DOHH2 (cell line): Measurements from ENCODE around the gene PCDHB11.
A peak's percentile ranks its signal among the peaks of the same experiment; 100 is the strongest.
"Not testable (repeated sequence)": the region's sequence is repeated elsewhere in the genome, so short reads cannot be mapped to it uniquely, and the experiment has no call there.

Source experiments
- H3F3A ChIP-seq: fragments of 200-600 bp; sonication (generic), shearing (Covaris generic); 2 replicates; pipeline ENCODE4 v1.6.0; 2016; ENCODE audit warnings: antibody characterized with exemption, mild to moderate bottlenecking; ENCODE audit not compliant: control insufficient read depth, insufficient read depth
- H3K27ac ChIP-seq: fragments of 200-600 bp; sonication (generic); 2 replicates; pipeline ENCODE4 v1.5.1; 2014; ENCODE audit warnings: low read depth, mild to moderate bottlenecking, low read length, moderate library complexity
- H3K27me3 ChIP-seq: fragments of 200-600 bp; sonication (generic); 2 replicates; pipeline ENCODE4 v1.6.1; 2014; ENCODE audit warnings: mild to moderate bottlenecking, low read length, mixed read lengths; ENCODE audit not compliant: control insufficient read depth
- H3K36me3 ChIP-seq: fragments of 200-600 bp; sonication (generic); 2 replicates; pipeline ENCODE4 v1.6.1; 2014; ENCODE audit warnings: mild to moderate bottlenecking, low read length, moderate library complexity, mixed read lengths; ENCODE audit not compliant: control insufficient read depth
- H3K4me1 ChIP-seq: fragments of 200-600 bp; sonication (generic); 2 replicates; pipeline ENCODE4 v1.6.1; 2014; ENCODE audit warnings: mild to moderate bottlenecking, low read length, mixed read lengths; ENCODE audit not compliant: control insufficient read depth
- H3K4me2 ChIP-seq: fragments of 200-600 bp; sonication (generic); 2 replicates; pipeline ENCODE4 v1.6.0; 2014; ENCODE audit warnings: mild to moderate bottlenecking, low read length, moderate library complexity
- H3K4me3 ChIP-seq: fragments of 200-600 bp; sonication (generic); 2 replicates; pipeline ENCODE4 v1.5.1; 2014; ENCODE audit warnings: mild to moderate bottlenecking, low read length, mixed read lengths
- H3K79me2 ChIP-seq: fragments of 200-600 bp; sonication (generic); 2 replicates; pipeline ENCODE4 v1.6.1; 2014; ENCODE audit warnings: mild to moderate bottlenecking, low read length, mixed read lengths; ENCODE audit not compliant: control insufficient read depth
- H3K9me2 ChIP-seq: fragments of 200-600 bp; sonication (generic); replicated peaks from 2 replicates; pipeline ENCODE4 v1.6.1; 2014; ENCODE audit warnings: mild to moderate bottlenecking, low read length, mixed read lengths; ENCODE audit not compliant: control insufficient read depth
- H3K9me3 ChIP-seq: fragments of 200-600 bp; sonication (generic); 2 replicates; pipeline ENCODE4 v1.6.1; 2014; ENCODE audit warnings: antibody characterized with exemption, low read length, mixed read lengths; ENCODE audit not compliant: control insufficient read depth, insufficient read depth
- H4K20me1 ChIP-seq: fragments of 200-600 bp; sonication (generic); 2 replicates; pipeline ENCODE4 v1.6.0; 2014; ENCODE audit warnings: low read depth, mild to moderate bottlenecking, antibody characterized with exemption, low read length, moderate library complexity; ENCODE audit not compliant: control insufficient read depth, insufficient read depth
- EZH2phosphoT487 ChIP-seq: fragments of 200-600 bp; sonication (generic); IDR thresholded peaks from 2 replicates; pipeline ENCODE4 v1.6.1; 2017; ENCODE audit warnings: borderline replicate concordance, mild to moderate bottlenecking, antibody characterized with exemption, low read length, moderate library complexity, mixed read lengths
- TF ChIP-seq, protein P1 (sequence below): fragments of 200-600 bp; sonication (generic); IDR thresholded peaks from one replicate; pipeline ENCODE4 v1.5.1; 2014; ENCODE audit warnings: antibody characterized with exemption, mild to moderate bottlenecking, low read depth, low read length; ENCODE audit not compliant: poor library complexity, severe bottlenecking

The PCDHB11 gene

DNA sequence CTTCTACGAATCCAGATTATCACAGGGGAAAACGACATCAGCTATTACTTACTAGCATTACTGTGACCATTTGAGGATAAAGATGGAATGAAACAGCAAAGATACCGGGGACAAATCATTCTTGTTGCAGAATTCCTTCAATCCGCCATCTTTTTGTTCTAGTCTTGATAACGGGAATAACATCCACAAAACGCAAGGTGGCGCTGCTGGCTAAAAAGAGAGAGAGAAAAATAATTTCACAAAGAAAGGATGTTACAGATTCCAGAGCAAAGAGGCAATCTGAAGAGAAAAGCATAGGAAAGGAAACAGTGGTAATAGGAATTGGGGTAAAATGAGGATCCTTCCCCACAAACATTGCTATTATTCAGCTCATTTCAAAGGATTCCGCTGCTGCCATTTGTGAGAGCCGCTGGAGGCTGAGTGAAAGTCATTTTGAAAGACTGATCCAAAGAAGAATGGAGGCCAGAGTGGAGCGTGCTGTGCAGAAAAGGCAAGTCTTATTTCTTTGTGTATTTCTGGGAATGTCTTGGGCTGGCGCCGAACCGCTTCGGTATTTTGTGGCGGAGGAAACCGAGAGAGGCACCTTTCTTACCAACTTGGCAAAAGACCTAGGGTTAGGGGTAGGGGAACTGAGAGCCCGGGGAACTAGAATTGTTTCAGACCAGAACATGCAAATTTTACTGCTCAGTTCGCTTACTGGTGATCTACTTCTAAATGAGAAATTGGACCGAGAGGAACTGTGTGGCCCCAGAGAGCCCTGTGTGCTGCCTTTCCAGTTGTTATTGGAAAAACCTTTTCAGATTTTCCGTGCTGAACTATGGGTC is 26.8 kb upstream of the PCDHB11 start, which contains the start of gene PCDHB7:
Gene PCDHB7 (plus strand): TSS at position 264 of the 824 bp plus-strand sequence. CDS start 192 bp downstream, at position 456.
- Histone ChIP-seq H3K36me3 (no peaks in the 10 kb centered on the region), H4K20me1 (no peaks in the 10 kb centered on the region), H3K79me2 (no peaks in the 10 kb centered on the region), H3K4me1 (no peaks in the 10 kb centered on the region), H3K9me3 (no peaks in the 10 kb centered on the region), H3K27ac (no peak within 1 kb of the TSS), H3K4me3 (no peak within 1 kb of the TSS), H3K4me2 (0 out of 2 replicates have a peak within 1 kb of the TSS, but pooled peaks have one; percentile 20), H3F3A (no peaks in the 10 kb centered on the region), H3K27me3 (peaks cover 3% of the 10 kb centered on the region; the same call in 1 of the 2 replicates), H3K9me2 (no peaks in the 10 kb centered on the region)
- TF ChIP-seq, protein P1, sequence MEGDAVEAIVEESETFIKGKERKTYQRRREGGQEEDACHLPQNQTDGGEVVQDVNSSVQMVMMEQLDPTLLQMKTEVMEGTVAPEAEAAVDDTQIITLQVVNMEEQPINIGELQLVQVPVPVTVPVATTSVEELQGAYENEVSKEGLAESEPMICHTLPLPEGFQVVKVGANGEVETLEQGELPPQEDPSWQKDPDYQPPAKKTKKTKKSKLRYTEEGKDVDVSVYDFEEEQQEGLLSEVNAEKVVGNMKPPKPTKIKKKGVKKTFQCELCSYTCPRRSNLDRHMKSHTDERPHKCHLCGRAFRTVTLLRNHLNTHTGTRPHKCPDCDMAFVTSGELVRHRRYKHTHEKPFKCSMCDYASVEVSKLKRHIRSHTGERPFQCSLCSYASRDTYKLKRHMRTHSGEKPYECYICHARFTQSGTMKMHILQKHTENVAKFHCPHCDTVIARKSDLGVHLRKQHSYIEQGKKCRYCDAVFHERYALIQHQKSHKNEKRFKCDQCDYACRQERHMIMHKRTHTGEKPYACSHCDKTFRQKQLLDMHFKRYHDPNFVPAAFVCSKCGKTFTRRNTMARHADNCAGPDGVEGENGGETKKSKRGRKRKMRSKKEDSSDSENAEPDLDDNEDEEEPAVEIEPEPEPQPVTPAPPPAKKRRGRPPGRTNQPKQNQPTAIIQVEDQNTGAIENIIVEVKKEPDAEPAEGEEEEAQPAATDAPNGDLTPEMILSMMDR: peak; percentile 89
- no peak for TF ChIP-seq EZH2phosphoT487

DNA sequence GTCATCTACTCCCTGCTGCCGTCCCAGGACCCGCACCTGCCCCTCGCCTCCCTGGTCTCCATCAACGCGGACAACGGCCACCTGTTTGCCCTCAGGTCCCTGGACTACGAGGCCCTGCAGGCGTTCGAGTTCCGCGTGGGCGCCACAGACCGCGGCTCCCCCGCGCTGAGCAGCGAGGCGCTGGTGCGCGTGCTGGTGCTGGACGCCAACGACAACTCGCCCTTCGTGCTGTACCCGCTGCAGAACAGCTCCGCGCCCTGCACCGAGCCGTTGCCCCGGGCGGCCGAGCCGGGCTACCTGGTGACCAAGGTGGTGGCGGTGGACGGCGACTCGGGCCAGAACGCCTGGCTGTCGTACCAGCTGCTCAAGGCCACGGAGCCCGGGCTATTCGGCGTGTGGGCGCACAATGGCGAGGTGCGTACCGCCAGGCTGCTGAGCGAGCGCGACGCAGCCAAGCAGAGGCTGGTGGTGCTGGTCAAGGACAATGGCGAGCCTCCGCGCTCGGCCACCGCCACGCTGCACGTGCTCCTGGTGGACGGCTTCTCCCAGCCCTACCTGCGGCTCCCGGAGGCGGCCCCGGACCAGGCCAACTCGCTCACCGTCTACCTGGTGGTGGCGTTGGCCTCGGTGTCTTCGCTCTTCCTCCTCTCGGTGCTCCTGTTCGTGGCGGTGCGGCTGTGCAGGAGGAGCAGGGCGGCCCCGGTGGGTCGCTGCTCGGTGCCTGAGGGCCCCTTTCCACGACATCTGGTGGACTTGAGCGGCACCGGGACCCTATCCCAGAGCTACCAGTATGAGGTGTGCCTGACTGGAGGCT is 24.9 kb upstream of the PCDHB11 start:
- H3K27me3 ChIP-seq, H3K36me3 ChIP-seq, H3K4me1 ChIP-seq, H4K20me1 ChIP-seq, H3K4me3 ChIP-seq, H3K79me2 ChIP-seq, H3K27ac ChIP-seq, H3F3A ChIP-seq, H3K4me2 ChIP-seq, H3K9me2 ChIP-seq, H3K9me3 ChIP-seq: not testable (repeated sequence)

DNA sequence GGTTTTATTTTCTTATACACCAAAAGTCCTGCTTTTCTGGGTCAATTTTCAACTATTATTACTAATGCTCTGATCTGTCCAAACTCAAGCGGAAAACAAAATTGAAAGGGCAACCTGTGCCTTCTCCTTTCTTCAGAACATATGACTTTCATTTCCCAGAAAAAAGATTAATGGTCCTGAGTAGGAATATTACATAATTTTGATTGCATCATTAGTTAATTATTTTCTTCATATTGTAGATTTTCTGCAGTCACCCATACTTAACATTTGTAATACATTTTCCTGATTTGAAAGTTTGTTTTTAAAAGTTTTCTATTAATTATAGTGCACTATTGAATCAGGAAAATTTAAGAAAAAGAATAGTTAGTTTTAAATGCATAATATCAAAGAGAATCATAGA is 23.5 kb upstream of the PCDHB11 start:
- Histone ChIP-seq H3K4me2 (no peak overlapping the region), H3K9me2 (no peaks in the 10 kb centered on the region)
- TF ChIP-seq EZH2phosphoT487: no peak
- TF ChIP-seq, protein P1: no peak

DNA sequence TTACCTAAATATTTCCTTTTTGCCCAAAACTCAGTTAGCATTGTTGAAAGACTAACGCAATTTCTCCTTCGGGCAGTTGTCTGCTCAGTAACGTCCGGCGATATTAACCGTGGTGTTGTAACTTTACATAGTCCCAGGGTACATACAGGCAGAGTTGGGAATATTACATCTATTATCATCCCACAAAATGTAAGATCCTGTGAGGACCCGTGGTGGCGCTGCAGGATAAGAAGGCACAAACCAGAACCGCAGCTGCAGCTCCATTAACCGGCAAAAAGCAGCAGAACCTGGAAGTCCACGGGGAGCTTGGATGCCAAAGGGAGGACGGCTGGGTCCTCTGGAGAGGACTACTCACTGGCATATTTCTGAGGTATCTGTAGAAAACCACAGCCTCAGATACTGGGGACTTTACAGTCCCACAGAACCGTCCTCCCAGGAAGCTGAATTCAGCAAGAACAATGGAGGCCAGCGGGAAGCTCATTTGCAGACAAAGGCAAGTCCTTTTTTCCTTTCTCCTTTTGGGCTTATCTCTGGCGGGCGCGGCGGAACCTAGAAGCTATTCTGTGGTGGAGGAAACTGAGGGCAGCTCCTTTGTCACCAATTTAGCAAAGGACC is 21.7 kb upstream of the PCDHB11 start, which contains the start of gene PCDHB8:
Gene PCDHB8 (plus strand): TSS at position 214 of the 615 bp plus-strand sequence. CDS start 245 bp downstream, at position 459.
- not testable (repeated sequence) for H3K36me3 ChIP-seq, H3K4me2 ChIP-seq, H3K9me2 ChIP-seq, H3K79me2 ChIP-seq, H3F3A ChIP-seq, H3K9me3 ChIP-seq, H3K4me3 ChIP-seq, H3K27me3 ChIP-seq, H4K20me1 ChIP-seq, H3K27ac ChIP-seq, H3K4me1 ChIP-seq

More for the DNA sequence above, 23.5 kb upstream of the PCDHB11 start:
- H3K9me3 ChIP-seq: no peaks in the 10 kb centered on the region
- no peaks in the 10 kb centered on the region for H4K20me1 ChIP-seq
- H3F3A ChIP-seq: no peaks in the 10 kb centered on the region
- H3K27me3 ChIP-seq: no peaks in the 10 kb centered on the region
- H3K27ac ChIP-seq: no peak overlapping the region
- H3K4me1 ChIP-seq: no peaks in the 10 kb centered on the region
- no peaks in the 10 kb centered on the region for H3K36me3 ChIP-seq
- H3K4me3 ChIP-seq: no peak overlapping the region
- H3K79me2 ChIP-seq: no peaks in the 10 kb centered on the region

DNA sequence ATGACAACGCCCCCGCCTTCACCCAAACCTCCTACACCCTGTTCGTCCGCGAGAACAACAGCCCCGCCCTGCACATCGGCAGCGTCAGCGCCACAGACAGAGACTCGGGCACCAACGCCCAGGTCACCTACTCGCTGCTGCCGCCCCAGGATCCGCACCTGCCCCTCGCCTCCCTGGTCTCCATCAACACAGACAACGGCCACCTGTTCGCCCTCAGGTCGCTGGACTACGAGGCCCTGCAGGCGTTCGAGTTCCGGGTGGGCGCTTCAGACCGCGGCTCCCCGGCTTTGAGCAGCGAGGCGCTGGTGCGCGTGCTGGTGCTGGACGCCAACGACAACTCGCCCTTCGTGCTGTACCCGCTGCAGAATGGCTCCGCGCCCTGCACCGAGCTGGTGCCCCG is 20.1 kb upstream of the PCDHB11 start:
- not testable (repeated sequence) for H3K4me3 ChIP-seq, H3K27me3 ChIP-seq, H3F3A ChIP-seq

DNA sequence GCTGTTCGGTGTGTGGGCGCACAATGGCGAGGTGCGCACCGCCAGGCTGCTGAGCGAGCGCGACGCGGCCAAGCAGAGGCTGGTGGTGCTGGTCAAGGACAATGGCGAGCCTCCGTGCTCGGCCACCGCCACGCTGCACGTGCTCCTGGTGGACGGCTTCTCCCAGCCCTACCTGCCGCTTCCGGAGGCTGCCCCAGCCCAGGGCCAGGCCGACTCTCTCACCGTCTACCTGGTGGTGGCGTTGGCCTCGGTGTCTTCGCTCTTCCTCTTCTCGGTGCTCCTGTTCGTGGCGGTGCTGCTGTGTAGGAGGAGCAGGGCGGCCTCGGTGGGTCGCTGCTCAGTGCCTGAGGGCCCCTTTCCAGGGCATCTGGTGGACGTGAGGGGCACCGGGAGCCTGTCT is 19.6 kb upstream of the PCDHB11 start:
- H3K4me1 ChIP-seq, H3F3A ChIP-seq, H3K79me2 ChIP-seq, H4K20me1 ChIP-seq, H3K4me2 ChIP-seq, H3K4me3 ChIP-seq, H3K27me3 ChIP-seq, H3K36me3 ChIP-seq, H3K9me3 ChIP-seq, H3K9me2 ChIP-seq, H3K27ac ChIP-seq: not testable (repeated sequence)

More for the DNA sequence above, 20.1 kb upstream of the PCDHB11 start:
- not testable (repeated sequence) for H3K9me2 ChIP-seq, H3K27ac ChIP-seq, H3K4me2 ChIP-seq, H3K9me3 ChIP-seq, H3K4me1 ChIP-seq, H4K20me1 ChIP-seq, H3K79me2 ChIP-seq, H3K36me3 ChIP-seq
